GM12875 (cell line): Measurements from ENCODE around the gene BST2.

Source experiments
- H3K4me3 ChIP-seq: one replicate; pipeline ENCODE4 v1.5.1; 2011; ENCODE audit warnings: low read depth, low read length, control low read depth
- CTCF ChIP-seq: IDR thresholded peaks from 2 replicates; pipeline ENCODE4 v1.5.1; 2011; ENCODE audit warnings: low read depth, mild to moderate bottlenecking, control low read depth, inconsistent platforms, low read length, moderate library complexity, borderline replicate concordance; ENCODE audit not compliant: insufficient read depth

BST2 gene

GRCh38 chr19:17445526-17446165 is 40.2 kb upstream of the BST2 start:
- H3K4me3 ChIP-seq = no peak overlapping the region
- TF ChIP-seq CTCF = no peak

DNA sequence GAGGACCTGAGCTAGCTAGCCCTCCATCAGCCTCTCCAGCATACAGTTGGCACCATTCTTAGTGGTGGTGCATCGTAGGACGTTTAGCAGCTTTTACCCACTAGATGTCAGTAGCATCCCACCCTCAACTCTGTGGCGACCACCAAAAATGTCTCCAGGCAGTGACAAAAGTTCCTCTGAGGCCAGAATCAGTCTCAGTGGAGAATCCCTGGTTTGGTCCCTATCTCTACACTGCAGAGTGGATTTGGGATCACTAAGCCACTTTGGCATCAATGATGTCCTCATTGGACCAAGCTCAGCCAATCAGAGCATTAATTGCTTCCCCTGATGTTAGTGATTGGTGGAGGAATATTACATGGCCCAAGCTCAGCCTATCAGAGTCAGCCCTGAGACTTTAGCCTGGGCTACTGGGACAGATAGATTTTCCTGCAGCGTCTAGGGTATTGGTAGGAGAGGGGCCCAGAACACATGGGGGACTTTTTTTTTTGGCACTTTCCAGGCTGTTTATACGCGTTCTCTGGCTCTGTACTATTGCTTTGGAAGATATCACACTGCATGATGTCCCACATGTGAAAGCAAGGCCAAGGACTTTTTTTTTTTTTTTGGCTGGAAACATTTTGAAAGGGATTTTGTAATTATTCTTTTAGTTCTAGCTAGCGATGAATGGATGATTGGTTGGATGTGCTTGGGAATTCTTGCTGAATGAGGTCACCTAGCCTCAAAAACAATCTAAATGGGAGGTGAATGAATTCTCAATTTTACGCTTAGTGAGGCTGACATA is 36.0 kb upstream of the BST2 start:
- no peak overlapping the region for H3K4me3 ChIP-seq
- peak; percentile 60 for TF ChIP-seq CTCF

GRCh38 chr19:17436874-17437267 is 31.4 kb upstream of the BST2 start:
- no peak overlapping the region for H3K4me3 ChIP-seq
- TF ChIP-seq CTCF = no peak

DNA sequence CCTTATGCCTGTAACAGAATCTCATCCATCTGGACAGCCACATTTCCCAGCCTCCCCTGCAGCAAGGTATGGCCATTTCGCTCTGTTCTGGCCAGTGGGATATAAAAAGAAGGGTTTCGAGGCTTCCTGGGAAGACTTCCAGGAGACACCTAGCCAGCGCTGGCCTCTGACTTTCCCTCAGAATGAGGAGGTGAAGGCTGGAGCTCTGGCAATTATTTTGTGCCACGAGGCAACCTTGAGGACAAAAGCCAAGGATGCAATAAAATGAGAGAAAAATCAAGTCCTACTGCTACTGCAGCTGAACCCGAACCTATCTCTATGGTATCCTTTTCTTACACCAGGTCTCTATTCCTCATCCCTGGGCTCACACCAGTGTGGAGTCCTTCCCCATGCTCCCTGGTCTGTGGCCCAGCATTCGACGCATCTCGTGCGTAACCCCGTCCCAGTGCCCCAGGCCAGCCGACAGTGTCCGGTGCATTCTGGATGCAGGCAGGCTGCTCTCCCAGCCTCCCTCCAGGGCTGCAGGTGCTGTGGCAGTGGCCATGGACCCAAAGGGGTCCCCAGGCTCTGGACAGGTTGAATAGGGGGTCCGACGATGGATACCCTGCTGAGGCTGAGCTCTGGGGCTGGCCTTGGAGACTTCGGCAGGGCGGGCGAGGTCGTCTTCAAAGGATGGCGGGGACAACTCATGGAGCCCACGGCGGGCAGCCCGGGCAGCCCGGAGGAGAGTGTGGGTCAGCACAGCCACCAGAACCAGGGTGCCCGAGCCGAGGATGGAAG is 30.9 kb upstream of the BST2 start:
- no peak for TF ChIP-seq CTCF
- no peak overlapping the region for H3K4me3 ChIP-seq

- no peak overlapping the region for H3K4me3 ChIP-seq
- TF ChIP-seq CTCF = no peak
These were observed 29.8 kb upstream of the BST2 start for GRCh38 chr19:17435218-17435617.

DNA sequence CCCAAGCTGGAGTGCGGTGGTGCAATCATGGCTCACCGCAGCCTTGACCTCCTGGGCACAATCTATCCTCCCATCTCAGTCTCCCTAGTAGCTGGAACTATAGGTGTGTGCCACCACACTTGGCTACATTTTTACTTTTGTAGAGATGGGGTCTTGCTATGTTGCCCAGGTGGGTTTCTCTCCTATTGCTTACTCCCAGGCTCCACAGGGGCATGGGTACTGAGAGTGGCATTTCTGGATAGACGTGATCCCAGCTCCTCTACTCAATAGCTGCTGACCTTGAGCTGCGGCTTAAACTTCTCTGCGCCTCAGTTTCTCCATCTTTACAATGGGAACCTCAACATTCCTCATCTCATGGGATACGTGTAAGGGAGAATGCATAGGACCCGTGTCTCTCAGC is 26.0 kb upstream of the BST2 start:
- H3K4me3 ChIP-seq = no peak overlapping the region
- TF ChIP-seq CTCF = no peak
